ENCODE data around the gene ZNF408.

DNA sequence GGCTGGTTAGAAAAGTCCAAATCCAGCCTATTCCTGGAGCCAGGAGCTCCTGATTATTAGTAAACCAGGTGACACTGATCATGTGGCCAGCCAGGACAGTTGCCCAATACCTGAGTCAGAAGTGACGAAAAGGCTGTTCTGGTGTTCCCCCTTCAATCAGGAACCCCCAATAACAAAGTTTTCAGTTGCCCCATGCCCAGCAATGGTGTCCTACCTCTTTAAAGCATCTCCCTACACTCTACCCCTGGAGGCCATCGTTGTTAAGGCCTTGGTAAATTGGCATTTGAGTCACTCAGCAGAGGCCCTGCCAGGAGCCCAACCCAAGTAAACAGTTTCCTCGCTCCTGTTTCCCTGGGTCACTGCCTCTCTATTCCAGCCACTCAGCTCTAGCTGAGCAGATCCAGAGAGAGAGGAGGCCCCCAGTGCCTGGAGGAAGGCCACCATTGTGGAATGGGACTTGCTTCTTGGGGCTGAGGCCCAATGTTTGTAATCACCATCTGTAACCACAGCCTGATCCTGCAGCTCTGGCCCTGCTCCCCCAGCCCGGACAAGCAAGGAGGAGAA is 25.5 kb upstream of the ZNF408 start:
- TF ChIP-seq, protein P1, sequence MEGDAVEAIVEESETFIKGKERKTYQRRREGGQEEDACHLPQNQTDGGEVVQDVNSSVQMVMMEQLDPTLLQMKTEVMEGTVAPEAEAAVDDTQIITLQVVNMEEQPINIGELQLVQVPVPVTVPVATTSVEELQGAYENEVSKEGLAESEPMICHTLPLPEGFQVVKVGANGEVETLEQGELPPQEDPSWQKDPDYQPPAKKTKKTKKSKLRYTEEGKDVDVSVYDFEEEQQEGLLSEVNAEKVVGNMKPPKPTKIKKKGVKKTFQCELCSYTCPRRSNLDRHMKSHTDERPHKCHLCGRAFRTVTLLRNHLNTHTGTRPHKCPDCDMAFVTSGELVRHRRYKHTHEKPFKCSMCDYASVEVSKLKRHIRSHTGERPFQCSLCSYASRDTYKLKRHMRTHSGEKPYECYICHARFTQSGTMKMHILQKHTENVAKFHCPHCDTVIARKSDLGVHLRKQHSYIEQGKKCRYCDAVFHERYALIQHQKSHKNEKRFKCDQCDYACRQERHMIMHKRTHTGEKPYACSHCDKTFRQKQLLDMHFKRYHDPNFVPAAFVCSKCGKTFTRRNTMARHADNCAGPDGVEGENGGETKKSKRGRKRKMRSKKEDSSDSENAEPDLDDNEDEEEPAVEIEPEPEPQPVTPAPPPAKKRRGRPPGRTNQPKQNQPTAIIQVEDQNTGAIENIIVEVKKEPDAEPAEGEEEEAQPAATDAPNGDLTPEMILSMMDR (IDR thresholded peaks at IDR 0.05) = peak in 1 of 4 experiments; percentile 21
- no peak for TF ChIP-seq POLR2A (IDR thresholded peaks at IDR 0.05)

Data from prostate gland (tissue), 2 donors.